ENCODE results near the gene RGS14. TPM values are rescaled to one million over a fixed set of nuclear protein-coding genes. Genes with fewer than 3 reads are reported as not detected.

RGS14 gene
- polyA plus RNA-seq, 1 donor (not counting 4 experiments of a cell fraction or from before 2014, with no cell fraction given) = 8.6 TPM

DNA sequence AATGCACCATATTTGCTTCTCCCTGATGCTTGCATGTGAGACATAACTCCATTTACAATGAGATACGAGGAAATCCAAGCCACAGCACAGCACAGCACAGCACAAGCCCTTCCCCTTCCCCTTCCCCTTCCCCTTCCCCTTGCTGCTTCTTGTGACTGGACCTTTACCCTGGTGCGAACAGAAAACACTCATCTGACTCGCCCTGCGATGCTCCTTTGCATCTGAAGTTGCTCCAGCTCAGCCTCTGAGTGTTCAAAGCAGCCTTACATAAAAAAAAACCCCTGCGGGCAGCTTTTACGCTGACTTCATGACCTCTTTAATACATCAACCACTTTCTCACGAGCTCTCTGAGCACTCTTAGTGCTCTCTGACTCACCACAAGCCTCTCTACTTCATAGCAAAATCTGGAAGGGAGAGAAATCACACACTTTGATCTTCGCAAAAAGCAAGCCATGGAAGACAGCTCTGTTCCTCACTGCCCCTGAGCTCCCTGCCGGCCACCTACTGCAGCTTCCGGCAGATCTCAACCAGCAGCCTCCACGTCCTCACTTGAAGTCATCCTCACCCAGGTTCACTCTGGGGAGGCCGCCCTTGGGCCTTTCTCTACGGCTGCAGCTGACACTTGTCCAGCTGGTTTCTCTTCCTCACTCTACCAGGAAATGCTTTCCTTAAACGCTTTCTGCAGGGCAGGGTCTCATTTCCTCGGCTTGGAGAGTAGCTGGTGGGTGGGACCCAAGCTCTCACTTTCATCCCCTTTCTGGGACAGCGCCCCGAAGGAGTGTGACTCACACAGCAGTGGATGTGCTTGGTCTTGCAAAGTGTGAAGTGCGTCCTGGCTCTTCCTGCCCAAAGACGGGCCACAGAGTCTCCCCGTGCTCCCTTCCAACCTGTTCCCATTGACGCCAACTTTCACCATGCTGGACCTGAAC is 31.8 kb downstream of the RGS14 start:
- TF ChIP-seq, protein P1, sequence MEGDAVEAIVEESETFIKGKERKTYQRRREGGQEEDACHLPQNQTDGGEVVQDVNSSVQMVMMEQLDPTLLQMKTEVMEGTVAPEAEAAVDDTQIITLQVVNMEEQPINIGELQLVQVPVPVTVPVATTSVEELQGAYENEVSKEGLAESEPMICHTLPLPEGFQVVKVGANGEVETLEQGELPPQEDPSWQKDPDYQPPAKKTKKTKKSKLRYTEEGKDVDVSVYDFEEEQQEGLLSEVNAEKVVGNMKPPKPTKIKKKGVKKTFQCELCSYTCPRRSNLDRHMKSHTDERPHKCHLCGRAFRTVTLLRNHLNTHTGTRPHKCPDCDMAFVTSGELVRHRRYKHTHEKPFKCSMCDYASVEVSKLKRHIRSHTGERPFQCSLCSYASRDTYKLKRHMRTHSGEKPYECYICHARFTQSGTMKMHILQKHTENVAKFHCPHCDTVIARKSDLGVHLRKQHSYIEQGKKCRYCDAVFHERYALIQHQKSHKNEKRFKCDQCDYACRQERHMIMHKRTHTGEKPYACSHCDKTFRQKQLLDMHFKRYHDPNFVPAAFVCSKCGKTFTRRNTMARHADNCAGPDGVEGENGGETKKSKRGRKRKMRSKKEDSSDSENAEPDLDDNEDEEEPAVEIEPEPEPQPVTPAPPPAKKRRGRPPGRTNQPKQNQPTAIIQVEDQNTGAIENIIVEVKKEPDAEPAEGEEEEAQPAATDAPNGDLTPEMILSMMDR (optimal IDR thresholded peaks at IDR 0.05 in 1 of 3, IDR thresholded peaks at IDR 0.05 in 1 of 3, conservative IDR thresholded peaks at IDR 0.05 in 1 of 3; ENCODE audit: extremely low read depth in 1 of 3, insufficient read depth in 2 of 3, low read length in 3 of 3) = no peak
- Histone ChIP-seq H2AFZ (ENCODE audit: control insufficient read depth, low read length) (peak overlapping the region; percentile 4), H3K4me1 (ENCODE audit: control insufficient read depth, extremely low read depth, insufficient read depth, low read length) (peaks cover 34% of the 10 kb centered on the region), H3K36me3 (ENCODE audit: control insufficient read depth in 2 of 2, extremely low read depth in 1 of 2, insufficient read depth in 2 of 2, low read length in 2 of 2) (no peaks in the 10 kb centered on the region), H3K4me2 (ENCODE audit: control insufficient read depth, extremely low read depth, insufficient read depth, low read depth, low read length) (peak overlapping the region; percentile 80), H3K79me2 (ENCODE audit: control insufficient read depth, insufficient read depth, low read length) (no peaks in the 10 kb centered on the region), H4K20me1 (ENCODE audit: control insufficient read depth, extremely low read depth, insufficient read depth, low read length) (peaks cover 2% of the 10 kb centered on the region), H3K27ac (ENCODE audit: control insufficient read depth, insufficient read depth, low read length) (peak overlapping the region; percentile 91), H3K9me3 (ENCODE audit: control insufficient read depth, low read depth, low read length) (no peaks in the 10 kb centered on the region), H3K4me3 (ENCODE audit: control insufficient read depth in 2 of 3, extremely low read depth in 1 of 3, insufficient read depth in 2 of 3, low read depth in 1 of 3, low read length in 3 of 3) (peak overlapping the region in 2 of 3 experiments; percentile 11 to 40), H3K9me1 (ENCODE audit: control insufficient read depth, extremely low read depth, insufficient read depth, low read length) (no peaks in the 10 kb centered on the region), H3K27me3 (ENCODE audit: control insufficient read depth, extremely low read depth, insufficient read depth, low read length) (no peaks in the 10 kb centered on the region), H3K9ac (ENCODE audit: control insufficient read depth, extremely low read depth, insufficient read depth, low read length) (peak overlapping the region; percentile 76)
- no peak for FAIRE-seq
- dilution Hi-C loops (cut with MboI; ENCODE audit: extremely low pct_ligation_motif_present, low sequenced_read_pairs) = no loop called here
- DNase-seq (ENCODE audit: low read depth, low spot score) = peak; percentile 89

DNA sequence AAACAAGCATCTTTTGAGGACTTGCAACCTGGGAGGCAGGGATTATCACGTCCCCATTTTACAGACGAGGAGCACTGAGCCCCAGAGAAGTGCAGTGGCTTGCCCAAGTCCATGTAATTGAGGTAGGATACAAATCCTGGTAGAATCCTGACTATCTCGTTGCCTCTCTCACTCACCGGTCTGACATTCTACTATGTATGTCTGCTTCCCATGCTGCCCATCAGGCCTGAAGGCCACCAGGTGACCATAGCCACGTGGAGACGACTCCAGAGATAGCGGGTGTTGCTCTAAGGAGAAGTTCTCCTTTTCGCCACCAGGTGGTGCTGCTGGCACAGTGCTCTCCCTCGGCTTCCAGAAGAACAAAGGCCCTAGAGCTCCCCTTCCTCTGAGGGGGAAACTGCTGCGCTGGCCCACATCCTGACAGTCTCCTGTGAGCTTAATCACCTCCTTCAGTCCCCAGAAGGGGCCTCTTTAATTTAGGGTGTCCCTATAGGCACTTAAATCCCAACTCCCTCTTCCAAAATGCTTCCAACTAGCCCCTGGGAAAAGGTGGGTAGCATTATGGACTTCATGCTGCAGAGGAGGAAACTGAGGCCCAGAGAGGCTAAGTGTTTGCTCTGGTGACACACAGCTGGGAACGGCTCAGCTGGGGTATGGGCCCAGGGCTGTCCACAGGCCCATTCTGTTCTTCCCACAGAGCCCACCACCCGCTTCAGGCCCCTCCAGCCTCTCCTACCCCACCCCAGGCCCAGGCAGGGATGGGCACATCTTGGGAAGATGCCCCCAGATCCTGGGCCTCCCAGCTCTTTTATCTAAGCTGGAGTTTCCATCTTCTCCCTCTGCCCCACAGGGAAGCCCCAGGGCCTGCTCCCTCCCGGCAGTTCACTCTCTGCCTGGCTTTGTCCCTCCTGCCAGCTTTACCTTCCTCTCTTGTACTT is 32.9 kb downstream of the RGS14 start:
- peak overlapping the region in 1 of 3 experiments; percentile 40 for H3K4me3 ChIP-seq (ENCODE audit: control insufficient read depth in 2 of 3, extremely low read depth in 1 of 3, insufficient read depth in 2 of 3, low read depth in 1 of 3, low read length in 3 of 3)

More for the DNA sequence above, 32.9 kb downstream of the RGS14 start:
- Histone ChIP-seq H3K9ac (ENCODE audit: control insufficient read depth, extremely low read depth, insufficient read depth, low read length) (peak overlapping the region; percentile 76), H3K9me1 (ENCODE audit: control insufficient read depth, extremely low read depth, insufficient read depth, low read length) (no peaks in the 10 kb centered on the region), H3K27ac (ENCODE audit: control insufficient read depth, insufficient read depth, low read length) (peak overlapping the region; percentile 91), H3K9me3 (ENCODE audit: control insufficient read depth, low read depth, low read length) (no peaks in the 10 kb centered on the region), H4K20me1 (ENCODE audit: control insufficient read depth, extremely low read depth, insufficient read depth, low read length) (peaks cover 2% of the 10 kb centered on the region), H3K27me3 (ENCODE audit: control insufficient read depth, extremely low read depth, insufficient read depth, low read length) (no peaks in the 10 kb centered on the region), H3K4me2 (ENCODE audit: control insufficient read depth, extremely low read depth, insufficient read depth, low read depth, low read length) (peak overlapping the region; percentile 80), H3K36me3 (ENCODE audit: control insufficient read depth in 2 of 2, extremely low read depth in 1 of 2, insufficient read depth in 2 of 2, low read length in 2 of 2) (no peaks in the 10 kb centered on the region), H3K4me1 (ENCODE audit: control insufficient read depth, extremely low read depth, insufficient read depth, low read length) (peaks cover 34% of the 10 kb centered on the region), H3K79me2 (ENCODE audit: control insufficient read depth, insufficient read depth, low read length) (no peaks in the 10 kb centered on the region), H2AFZ (ENCODE audit: control insufficient read depth, low read length) (no peak overlapping the region)
- no peak for DNase-seq (ENCODE audit: low read depth, low spot score)
- FAIRE-seq = peak; percentile 78
- dilution Hi-C loops (cut with MboI; ENCODE audit: extremely low pct_ligation_motif_present, low sequenced_read_pairs) = no loop called here
- TF ChIP-seq EZH2 (IDR thresholded peaks at IDR 0.05; ENCODE audit: low read length) = no peak
- TF ChIP-seq, protein P1 (optimal IDR thresholded peaks at IDR 0.05 in 1 of 3, IDR thresholded peaks at IDR 0.05 in 1 of 3, conservative IDR thresholded peaks at IDR 0.05 in 1 of 3; ENCODE audit: extremely low read depth in 1 of 3, insufficient read depth in 2 of 3, low read length in 3 of 3) = peak in 2 of 3 experiments; percentile 97 to 98
